GM19099 (cell line): Measurements from ENCODE around the gene FOSL1.

Source experiments
- POLR2A ChIP-seq: IDR thresholded peaks from 3 replicates; pipeline ENCODE4 v1.6.1; 2011; ENCODE audit warnings: low read depth; ENCODE audit not compliant: insufficient read length; ENCODE audit errors: extremely low read depth

FOSL1 gene

DNA sequence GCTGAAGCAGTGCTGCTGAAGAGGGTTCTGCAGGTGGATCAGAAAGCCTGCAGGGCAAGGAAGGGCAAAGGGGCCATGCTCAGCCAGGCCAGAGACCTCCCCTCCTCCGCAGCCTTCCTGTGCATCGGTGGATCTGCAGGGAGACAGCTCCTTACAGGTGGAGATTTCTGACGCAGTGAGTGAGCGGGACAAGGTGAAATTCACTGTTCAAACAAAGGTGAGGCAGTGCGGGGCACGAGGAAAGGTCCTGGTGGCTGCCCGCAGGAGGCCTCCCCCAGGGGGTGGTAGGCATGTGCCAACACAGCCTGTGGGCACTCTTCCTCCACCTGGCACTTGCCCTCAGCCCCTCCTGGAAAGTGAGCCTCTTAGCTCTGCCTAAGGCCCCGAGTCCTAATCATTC, 50.8 kb downstream of the FOSL1 start:
- TF ChIP-seq POLR2A: no peak

DNA sequence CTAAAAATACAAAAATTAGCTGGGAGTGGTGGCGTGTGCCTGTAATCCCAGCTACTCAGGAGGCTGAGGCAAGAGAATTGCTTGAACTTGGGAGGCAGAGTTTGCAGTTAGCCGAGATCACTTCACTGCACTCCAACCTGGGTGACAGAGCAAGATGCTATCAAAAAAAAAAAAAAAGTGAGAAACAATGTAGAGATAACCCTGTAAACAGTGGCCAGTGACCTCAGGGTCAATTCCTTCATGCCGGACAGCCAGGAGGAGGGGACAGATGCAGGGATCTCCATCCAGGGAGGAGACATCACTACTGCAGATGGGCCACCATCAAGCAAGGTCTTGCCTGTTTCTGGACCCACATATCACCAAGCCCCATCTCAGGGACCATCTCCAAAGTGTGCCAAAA, 52.4 kb downstream of the FOSL1 start:
- no peak for TF ChIP-seq POLR2A

DNA sequence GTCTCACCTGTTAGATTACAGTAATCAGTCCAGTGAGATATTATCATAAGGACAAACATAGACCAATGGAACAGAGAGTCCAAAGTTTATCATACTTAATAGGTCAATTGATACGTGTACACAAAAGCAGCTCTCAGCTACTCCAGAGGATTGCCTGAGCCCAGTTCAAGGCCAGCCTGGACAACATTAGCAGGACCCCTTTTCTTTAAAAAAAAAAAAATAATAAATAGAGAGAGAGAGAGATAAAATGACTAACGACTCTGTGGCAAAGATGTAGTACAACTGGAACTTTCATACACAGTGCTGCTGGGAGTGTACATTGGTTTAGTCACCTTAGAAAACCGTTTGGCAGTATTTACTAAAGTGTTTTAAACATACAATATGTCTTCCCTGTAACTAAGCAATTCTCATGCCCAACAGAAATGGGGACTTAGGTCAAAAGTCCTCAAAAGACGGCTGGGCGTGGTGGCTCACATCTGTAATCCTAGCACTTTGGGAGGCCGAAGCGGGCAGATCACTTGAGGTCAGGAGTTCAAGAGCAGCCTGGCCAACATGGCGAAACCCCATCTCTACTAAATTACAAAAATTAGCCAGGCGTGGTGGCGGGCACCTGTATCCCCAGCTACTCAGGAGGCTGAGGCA, 55.8 kb downstream of the FOSL1 start:
- TF ChIP-seq POLR2A: no peak

DNA sequence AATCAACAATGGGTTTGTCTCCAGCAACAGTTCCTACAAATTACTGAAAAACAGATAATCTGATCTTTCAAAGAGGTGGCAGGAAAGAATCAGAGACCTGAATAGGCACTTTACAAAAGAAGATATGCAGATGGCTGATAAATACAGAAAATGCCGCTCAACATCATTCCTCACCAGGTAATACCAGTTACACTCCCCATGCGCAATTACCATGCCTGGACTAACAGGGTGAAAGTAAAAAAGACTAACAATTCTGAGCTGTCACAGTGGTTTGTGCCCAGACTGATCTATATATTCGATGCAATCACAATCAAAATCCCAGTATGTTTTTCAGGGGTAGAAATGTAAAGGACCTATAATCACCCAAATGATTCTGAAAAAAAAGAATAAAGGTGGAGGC, 56.4 kb downstream of the FOSL1 start:
- TF ChIP-seq POLR2A: no peak

DNA sequence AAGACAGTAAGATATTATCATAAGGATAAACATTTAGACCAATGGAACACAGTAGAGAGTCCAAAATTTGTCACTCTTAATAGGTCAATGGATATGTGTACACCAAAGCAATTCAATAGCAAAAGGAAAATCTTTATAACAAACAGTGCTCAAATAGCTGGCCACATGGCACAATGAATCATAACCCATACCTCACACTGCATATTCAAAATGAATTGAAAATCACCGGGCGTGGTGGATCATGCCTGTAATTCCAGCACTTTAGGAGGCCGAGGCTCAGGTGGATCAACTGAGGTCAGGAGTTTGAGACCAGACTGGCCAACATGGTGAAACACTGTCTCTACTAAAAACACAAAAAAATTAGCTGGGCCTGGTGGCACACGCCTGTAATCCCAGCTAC, 58.0 kb downstream of the FOSL1 start:
- no peak for TF ChIP-seq POLR2A
